ENCODE measurements around the gene L2HGDH. TPM values are rescaled to one million over a fixed set of nuclear protein-coding genes. Genes with fewer than 3 reads are reported as not detected.

Gene L2HGDH
- total and polyA plus RNA-seq, 8 donors, result 1.2 to 31.7 (median 3.2) TPM

DNA sequence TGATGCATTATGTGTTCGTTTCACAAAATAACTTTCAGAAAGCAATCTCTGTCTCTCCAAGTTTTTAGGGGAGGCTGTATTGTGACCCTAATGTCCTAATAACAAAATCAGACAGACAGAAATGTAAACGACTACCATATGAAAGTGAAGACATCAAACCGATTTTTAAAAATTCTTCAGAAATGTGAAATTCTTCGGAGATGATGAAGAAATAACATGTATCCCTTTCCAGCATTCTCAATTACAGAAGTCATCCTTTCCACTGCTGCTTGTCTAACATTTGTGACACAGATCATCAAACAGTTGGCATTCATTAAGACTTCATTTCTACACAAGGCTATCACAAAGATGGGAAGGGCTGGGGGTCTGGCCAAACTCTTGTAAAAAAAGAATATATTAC lies 41.1 kb upstream of the L2HGDH start:
- TF ChIP-seq EP300 (IDR thresholded peaks at IDR 0.05) (no peak), POLR2A (IDR thresholded peaks at IDR 0.05) (no peak), POLR2AphosphoS5 (IDR thresholded peaks at IDR 0.05) (no peak)
- TF ChIP-seq, protein P1, sequence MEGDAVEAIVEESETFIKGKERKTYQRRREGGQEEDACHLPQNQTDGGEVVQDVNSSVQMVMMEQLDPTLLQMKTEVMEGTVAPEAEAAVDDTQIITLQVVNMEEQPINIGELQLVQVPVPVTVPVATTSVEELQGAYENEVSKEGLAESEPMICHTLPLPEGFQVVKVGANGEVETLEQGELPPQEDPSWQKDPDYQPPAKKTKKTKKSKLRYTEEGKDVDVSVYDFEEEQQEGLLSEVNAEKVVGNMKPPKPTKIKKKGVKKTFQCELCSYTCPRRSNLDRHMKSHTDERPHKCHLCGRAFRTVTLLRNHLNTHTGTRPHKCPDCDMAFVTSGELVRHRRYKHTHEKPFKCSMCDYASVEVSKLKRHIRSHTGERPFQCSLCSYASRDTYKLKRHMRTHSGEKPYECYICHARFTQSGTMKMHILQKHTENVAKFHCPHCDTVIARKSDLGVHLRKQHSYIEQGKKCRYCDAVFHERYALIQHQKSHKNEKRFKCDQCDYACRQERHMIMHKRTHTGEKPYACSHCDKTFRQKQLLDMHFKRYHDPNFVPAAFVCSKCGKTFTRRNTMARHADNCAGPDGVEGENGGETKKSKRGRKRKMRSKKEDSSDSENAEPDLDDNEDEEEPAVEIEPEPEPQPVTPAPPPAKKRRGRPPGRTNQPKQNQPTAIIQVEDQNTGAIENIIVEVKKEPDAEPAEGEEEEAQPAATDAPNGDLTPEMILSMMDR (IDR thresholded peaks at IDR 0.05), result no peak
- no peaks in the 10 kb centered on the region for H3K9me3 ChIP-seq
- WGBS, 5 donors, result 83 to 89% (median 85%) methylated on average over 4 of the region's 4 CpGs
- H3K36me3 ChIP-seq, result peaks cover 0 to 5% (median 1%) of the 10 kb centered on the region in 4 donors
- no peaks in the 10 kb centered on the region for H3K27me3 ChIP-seq
- intact Hi-C loops (cut with DNase I; ENCODE audit: low total_unique reads), result no loop called here
- no peak for DNase-seq
- no peak overlapping the region for H3K27ac ChIP-seq
- H3K4me3 ChIP-seq, result no peak overlapping the region
- H3K4me1 ChIP-seq, result peaks cover 0 to 2% (median 0%) of the 10 kb centered on the region in 4 donors

DNA sequence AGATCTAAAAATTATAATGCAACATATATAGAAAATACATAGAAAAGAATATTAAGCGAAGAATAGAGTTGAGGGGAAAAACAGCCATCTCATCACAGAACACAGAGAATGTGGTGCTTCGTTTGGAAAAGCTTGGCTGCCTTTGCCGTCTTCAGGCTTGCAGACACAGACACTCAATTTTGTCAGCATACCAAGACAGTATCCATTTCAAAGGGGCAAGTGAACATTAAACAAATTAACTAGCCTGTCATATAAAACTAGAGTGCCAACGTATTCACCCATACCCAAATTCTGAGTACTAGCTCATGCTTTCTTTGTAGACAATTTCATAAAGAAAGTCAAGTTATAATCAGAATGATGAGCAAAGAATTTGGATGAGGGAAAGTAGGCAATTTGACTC lies 40.6 kb upstream of the L2HGDH start:
- Histone ChIP-seq H3K4me3 (no peak overlapping the region), H3K4me1 (peaks cover 0 to 7% (median 3%) of the 10 kb centered on the region in 4 donors), H3K27ac (no peak overlapping the region), H3K36me3 (peaks cover 0 to 3% (median under 1%) of the 10 kb centered on the region in 4 donors), H3K9me3 (no peaks in the 10 kb centered on the region), H3K27me3 (no peaks in the 10 kb centered on the region)
- 78 to 88% (median 83%) methylated on average over 4 of the region's 4 CpGs for WGBS, 5 donors
- intact Hi-C loops (cut with DNase I; ENCODE audit: low total_unique reads), result no loop called here
- no peak for DNase-seq
- TF ChIP-seq POLR2AphosphoS5 (IDR thresholded peaks at IDR 0.05) (no peak), EP300 (IDR thresholded peaks at IDR 0.05) (no peak)
- TF ChIP-seq, protein P1 (IDR thresholded peaks at IDR 0.05), result no peak

DNA sequence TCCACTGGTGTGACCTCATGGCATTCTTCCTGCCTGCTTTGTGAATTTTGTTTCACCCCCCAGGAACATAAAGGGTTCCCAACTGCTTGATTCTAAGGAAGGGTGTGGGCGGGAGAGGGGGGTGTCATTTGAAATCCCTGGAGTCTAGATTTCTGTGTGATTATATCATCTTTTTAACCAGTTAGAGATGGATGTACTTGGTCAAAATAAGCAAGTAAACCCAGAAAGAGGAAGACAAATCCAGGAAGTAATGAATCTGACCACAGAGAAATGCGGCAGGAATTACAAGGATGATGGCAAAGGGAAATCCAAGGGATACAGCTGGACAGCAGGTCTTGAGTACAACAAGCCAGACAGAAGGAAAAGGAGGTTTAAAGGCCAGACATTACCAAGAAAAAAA lies 38.9 kb upstream of the L2HGDH start:
- no peaks in the 10 kb centered on the region for H3K9me3 ChIP-seq
- H3K27ac ChIP-seq, result no peak overlapping the region
- intact Hi-C loops (cut with DNase I; ENCODE audit: low total_unique reads), result no loop called here
- TF ChIP-seq POLR2AphosphoS5 (IDR thresholded peaks at IDR 0.05) (no peak), POLR2A (IDR thresholded peaks at IDR 0.05) (no peak), EP300 (IDR thresholded peaks at IDR 0.05) (no peak)
- TF ChIP-seq, protein P1 (IDR thresholded peaks at IDR 0.05), result no peak
- no peaks in the 10 kb centered on the region for H3K36me3 ChIP-seq
- H3K4me3 ChIP-seq, result no peak overlapping the region
- H3K4me1 ChIP-seq, result peaks cover 0 to 8% (median 8%) of the 10 kb centered on the region in 4 donors
- no peak for DNase-seq
- 60 to 88% (median 76%) methylated on average over 2 of the region's 2 CpGs for WGBS, 5 donors
- no peaks in the 10 kb centered on the region for H3K27me3 ChIP-seq

DNA sequence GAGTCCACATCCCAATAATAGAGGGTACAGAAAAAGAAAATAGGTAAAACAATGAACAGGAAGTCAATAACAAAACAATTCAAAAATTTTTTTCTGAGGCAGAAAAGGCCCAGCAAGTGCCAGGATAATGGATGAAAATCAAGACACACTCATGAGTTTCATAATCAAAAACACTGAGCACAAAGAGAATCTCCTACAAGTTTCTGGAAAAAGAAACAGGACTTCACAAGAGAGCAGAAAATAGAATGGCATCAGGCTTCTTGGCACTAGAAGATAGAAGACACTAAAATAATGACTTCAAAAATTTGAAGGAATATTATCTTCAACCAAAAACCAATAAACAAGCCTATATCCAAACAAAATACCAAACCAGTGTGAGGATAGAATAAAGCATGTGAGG lies 36.9 kb upstream of the L2HGDH start:
- no peak overlapping the region for H3K27ac ChIP-seq
- no peaks in the 10 kb centered on the region for H3K9me3 ChIP-seq
- no peaks in the 10 kb centered on the region for H3K36me3 ChIP-seq
- no peak overlapping the region for H3K4me3 ChIP-seq
- no peaks in the 10 kb centered on the region for H3K27me3 ChIP-seq
- TF ChIP-seq POLR2AphosphoS5 (IDR thresholded peaks at IDR 0.05) (no peak), POLR2A (IDR thresholded peaks at IDR 0.05) (no peak), EP300 (IDR thresholded peaks at IDR 0.05) (no peak)
- TF ChIP-seq, protein P1 (IDR thresholded peaks at IDR 0.05), result no peak
- intact Hi-C loops (cut with DNase I; ENCODE audit: low total_unique reads), result no loop called here
- no peak for DNase-seq
- peaks cover 0 to 17% (median 9%) of the 10 kb centered on the region in 4 donors for H3K4me1 ChIP-seq

All from stomach (tissue), 9 donors.